Body of pancreas (tissue), 4 donors: ENCODE data around the gene C9orf152. TPM values are rescaled to one million over a fixed set of nuclear protein-coding genes. Genes with fewer than 3 reads are reported as not detected.

Experiments
- ATAC-seq: fragments of 150-250 bp; one replicate; pipeline ENCODE4 v1.9.1; 2016
- DNase-seq, 4 donors: peaks; one replicate each; pipeline ENCODE4 v3.0.0-alpha.2; 2019
- H3K27ac ChIP-seq, 4 donors: fragments of 200-600 bp; sonication (generic); 1 replicate in 3 of 4; 2 replicates in 1 of 4; pipeline versions ENCODE4 v1.5.1 to v1.6.1; 2016 to 2019; ENCODE audit warnings: mild to moderate bottlenecking in 1 of 4, mixed read lengths in 1 of 4, moderate library complexity in 1 of 4
- H3K27me3 ChIP-seq, 2 donors: fragments of 200-600 bp; sonication (generic); one replicate each; pipeline ENCODE4 v1.6.0; 2016; ENCODE audit warnings: mild to moderate bottlenecking in 1 of 2
- H3K36me3 ChIP-seq, 2 donors: fragments of 200-600 bp; sonication (generic); replicated peaks in 1 of 2; 2 replicates each; pipeline ENCODE4 v1.5.1; 2016; ENCODE audit warnings: low read depth in 2 of 2; ENCODE audit not compliant: insufficient read depth in 1 of 2
- H3K4me1 ChIP-seq: fragments of 200-600 bp; sonication (generic); one replicate; pipeline ENCODE4 v1.6.0; 2016
- H3K4me3 ChIP-seq, 2 donors: fragments of 200-600 bp; sonication (generic); 1 replicate in 1 of 2; 2 replicates in 1 of 2; pipeline ENCODE4 v1.5.1; 2016 to 2019
- H3K9me3 ChIP-seq, 3 donors: fragments of 200-600 bp; sonication (generic); 1 replicate in 2 of 3; 2 replicates in 1 of 3; pipeline ENCODE4 v1.5.1; 2016
- CTCF ChIP-seq, 7 experiments: fragments of 450-650 bp in 4 of 7; fragments of 200-600 bp in 3 of 7; sonication (generic) in 3 of 7; IDR thresholded peaks; one replicate each; pipeline ENCODE4 v1.5.1; 2016 to 2019; ENCODE audit warnings: antibody characterized with exemption in 7 of 7
- POLR2A ChIP-seq, 3 donors: fragments of 450-650 bp; IDR thresholded peaks; one replicate each; pipeline ENCODE4 v1.6.1; 2016; ENCODE audit warnings: antibody characterized with exemption in 3 of 3, mild to moderate bottlenecking in 2 of 3
- WGBS, 2 donors: methylation state at CpG; one replicate each; pipeline ENCODE4 v1.1.5; 2017; 5-methylcytosine and 5-hydroxymethylcytosine counted together
- intact Hi-C: fragments of 100-400 bp; cut with DNase I; formaldehyde crosslinking; loops from one replicate; pipeline ENCODE4 v1.15.1; 2023
- total RNA-seq, 2 donors: library from RNA; depleted of rRNA; stranded (reverse); fragments of >200 nt; gene quantifications; one replicate each; pipeline ENCODE4 v1.1.0, GENCODE V29; 2016

The C9orf152 gene
- total RNA-seq, 2 donors from 2014 or later: 0.33 to 3.4 TPM

DNA sequence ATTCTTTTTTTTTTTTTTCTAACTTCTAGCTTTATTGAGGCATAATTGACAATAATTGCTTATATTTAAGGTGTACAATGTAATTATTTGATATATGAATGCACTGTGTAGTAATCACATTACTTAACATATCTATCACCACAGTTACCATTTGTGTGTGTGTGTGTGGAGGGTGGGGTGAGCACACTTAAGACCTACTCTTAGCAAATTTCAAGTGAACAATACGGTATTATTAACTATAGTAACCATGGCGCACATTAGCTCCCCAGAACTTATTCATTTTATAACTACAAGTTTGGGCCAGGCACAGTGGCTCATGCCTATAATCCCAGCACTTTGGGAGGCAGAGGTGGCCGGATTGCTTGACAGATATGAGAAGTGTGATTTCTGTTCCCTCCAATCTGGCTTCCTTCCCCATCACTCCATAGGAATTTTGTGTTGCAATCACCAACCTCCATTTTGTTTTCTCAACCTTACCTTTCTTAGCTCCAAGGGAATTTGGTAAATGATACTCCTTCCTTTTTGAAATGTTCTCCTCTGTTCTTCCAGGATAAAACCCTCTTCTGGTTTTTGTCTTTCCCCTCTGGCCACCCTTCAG lies 33.4 kb upstream of the C9orf152 start:
- TF ChIP-seq POLR2A (IDR thresholded peaks at IDR 0.05): no peak
- H3K9me3 ChIP-seq: no peaks in the 10 kb centered on the region

GRCh38 chr9:110240198-110240597 lies 32.2 kb upstream of the C9orf152 start:
- intact Hi-C loops: no loop called here
- H3K4me3 ChIP-seq: no peak overlapping the region
- H3K27me3 ChIP-seq: no peaks in the 10 kb centered on the region
- H3K27ac ChIP-seq: no peak overlapping the region
- DNase-seq (no peak), ATAC-seq (no peak)
- H3K36me3 ChIP-seq: peaks cover 3 to 6% of the 10 kb centered on the region in 2 donors
- TF ChIP-seq POLR2A (IDR thresholded peaks at IDR 0.05) (no peak), CTCF (IDR thresholded peaks at IDR 0.05) (no peak)
- no peaks in the 10 kb centered on the region for H3K4me1 ChIP-seq
- WGBS, 2 donors: 27 to 29% methylated on average over 1 of the region's 1 CpG
- H3K9me3 ChIP-seq: no peaks in the 10 kb centered on the region

More for the DNA sequence above, 33.4 kb upstream of the C9orf152 start:
- Histone ChIP-seq H3K4me1 (no peaks in the 10 kb centered on the region), H3K36me3 (peaks cover 3 to 6% of the 10 kb centered on the region in 2 donors), H3K4me3 (no peak overlapping the region), H3K27me3 (no peaks in the 10 kb centered on the region), H3K27ac (no peak overlapping the region)
- ATAC-seq: no peak
- intact Hi-C loops: no loop called here
- no peak for DNase-seq
- WGBS, 2 donors: 90 to 91% methylated on average over 3 of the region's 3 CpGs

DNA sequence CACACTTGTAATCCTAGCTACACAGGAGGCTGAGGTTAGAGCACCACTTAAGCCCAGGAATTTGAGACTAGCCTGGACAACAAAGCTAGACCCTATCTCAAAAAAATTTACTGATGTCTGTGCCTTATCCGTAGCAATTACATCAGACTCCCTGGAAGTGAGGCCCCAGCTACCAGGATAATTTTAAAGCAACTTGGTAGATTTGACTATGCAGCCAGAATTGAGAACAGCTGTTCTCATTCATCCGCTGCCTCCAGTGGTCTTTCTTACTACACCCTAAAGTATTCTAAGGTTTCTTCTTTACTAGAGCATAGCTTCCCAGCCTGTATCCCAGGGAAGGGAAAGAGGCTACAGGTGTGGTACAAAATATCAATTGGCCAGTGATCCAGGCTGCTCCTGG lies 20.4 kb upstream of the C9orf152 start:
- Histone ChIP-seq H3K9me3 (no peaks in the 10 kb centered on the region), H3K4me1 (no peaks in the 10 kb centered on the region), H3K27me3 (no peaks in the 10 kb centered on the region), H3K36me3 (no peaks in the 10 kb centered on the region), H3K4me3 (no peak overlapping the region), H3K27ac (no peak overlapping the region)
- intact Hi-C loops: loop anchor here (10.0 kb wide), 1 partner anchor 54 kb away; no protein-coding TSS in a partner anchor
- TF ChIP-seq POLR2A (IDR thresholded peaks at IDR 0.05) (no peak), CTCF (IDR thresholded peaks at IDR 0.05) (no peak)
- DNase-seq: no peak
- WGBS, 2 donors: 88% methylated on average over 2 of the region's 2 CpGs
- no peak for ATAC-seq

DNA sequence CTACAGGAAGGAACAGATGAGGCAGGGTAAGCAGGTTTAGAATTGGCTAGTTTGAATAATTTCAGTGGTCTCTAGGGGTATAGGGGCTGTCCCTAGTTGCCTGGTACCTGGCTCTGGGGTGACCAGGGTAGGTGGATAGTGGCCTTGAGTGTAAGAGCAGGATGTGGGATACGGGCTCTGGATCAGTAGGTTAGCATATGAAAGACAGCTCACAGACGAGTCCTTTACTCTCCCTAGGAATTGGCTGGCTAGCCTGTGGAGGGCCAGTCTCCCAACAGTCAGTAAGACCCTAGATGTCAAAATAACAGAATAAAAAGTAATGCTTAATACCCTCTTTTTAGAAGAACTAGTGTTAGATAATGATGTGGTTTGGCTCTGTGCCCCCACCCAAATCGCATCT lies 16.6 kb upstream of the C9orf152 start:
- Histone ChIP-seq H3K4me1 (no peaks in the 10 kb centered on the region), H3K27ac (no peak overlapping the region), H3K9me3 (no peaks in the 10 kb centered on the region), H3K36me3 (no peaks in the 10 kb centered on the region), H3K27me3 (no peaks in the 10 kb centered on the region), H3K4me3 (no peak overlapping the region)
- ATAC-seq (no peak), DNase-seq (no peak)
- WGBS, 2 donors: 78 to 81% methylated on average over 3 of the region's 3 CpGs
- intact Hi-C loops: loop anchor here (10.0 kb wide), 1 partner anchor 50 kb away; no protein-coding TSS in a partner anchor
- TF ChIP-seq POLR2A (IDR thresholded peaks at IDR 0.05) (no peak), CTCF (IDR thresholded peaks at IDR 0.05) (no peak)

DNA sequence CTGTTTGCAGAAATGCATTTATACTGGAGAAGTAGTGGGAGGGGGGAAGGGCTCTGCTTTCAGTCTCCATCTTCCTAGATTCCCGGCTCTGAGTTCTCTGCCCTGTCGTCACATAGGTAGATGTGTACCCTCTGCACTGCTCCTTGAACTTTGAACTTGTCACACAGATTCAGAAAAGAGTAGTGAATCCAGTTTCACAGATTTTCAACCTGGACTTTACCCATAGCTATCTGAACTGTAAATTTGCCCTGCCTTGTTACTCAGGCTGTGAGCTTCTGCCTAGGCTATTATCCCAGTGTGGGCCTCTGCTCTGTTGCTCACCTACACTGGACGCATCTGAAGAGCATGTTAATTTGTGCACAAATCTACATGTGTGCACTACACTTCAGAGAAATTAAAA lies 12.8 kb upstream of the C9orf152 start:
- H3K4me1 ChIP-seq: peaks cover 10% of the 10 kb centered on the region
- TF ChIP-seq POLR2A (IDR thresholded peaks at IDR 0.05): no peak
- no peak for TF ChIP-seq CTCF (IDR thresholded peaks at IDR 0.05)
- ATAC-seq (no peak), DNase-seq (no peak)
- no peaks in the 10 kb centered on the region for H3K27me3 ChIP-seq
- no peak overlapping the region for H3K4me3 ChIP-seq
- no peaks in the 10 kb centered on the region for H3K9me3 ChIP-seq
- intact Hi-C loops: loop anchor here (10.0 kb wide), 1 partner anchor 46 kb away; no protein-coding TSS in a partner anchor
- WGBS, 2 donors: 47 to 49% methylated on average over 3 of the region's 3 CpGs
- H3K27ac ChIP-seq: no peak overlapping the region
- H3K36me3 ChIP-seq: no peaks in the 10 kb centered on the region
